ENCODE data around the gene GON7.
"Not testable (repeated sequence)": the region's sequence is repeated elsewhere in the genome, so short reads cannot be mapped to it uniquely, and the experiment has no call there.

GON7 gene

GRCh38 chr14:93160353-93160801 lies 46.5 kb downstream of the GON7 start:
- no peak overlapping the region for H3K4me2 ChIP-seq
- no peak overlapping the region for H3K4me3 ChIP-seq
- no peak overlapping the region for H3K27ac ChIP-seq
- H3K4me1 ChIP-seq, result peaks cover 2% of the 10 kb centered on the region; the same call in 1 of the 2 replicates
- H3K36me3 ChIP-seq, result no peaks in the 10 kb centered on the region
- no peak overlapping the region for H3K9ac ChIP-seq
- no peak for TF ChIP-seq Cebpa-rat (IDR thresholded peaks at IDR 0.05)
- H3K27me3 ChIP-seq, result no peaks in the 10 kb centered on the region
- no peaks in the 10 kb centered on the region for H3K9me3 ChIP-seq
- H4K20me1 ChIP-seq, result no peaks in the 10 kb centered on the region

- H3K4me1 ChIP-seq, H3K27ac ChIP-seq, H3K4me3 ChIP-seq, H4K20me1 ChIP-seq, H3K36me3 ChIP-seq, H3K4me2 ChIP-seq, H3K9me3 ChIP-seq, H3K27me3 ChIP-seq, H3K9ac ChIP-seq: not testable (repeated sequence)
These were observed 47.1 kb downstream of the GON7 start for GRCh38 chr14:93159625-93160352.

GRCh38 chr14:93158349-93158748 lies 48.5 kb downstream of the GON7 start:
- H4K20me1 ChIP-seq, result not testable (repeated sequence)

GRCh38 chr14:93156693-93157369 lies 50.0 kb downstream of the GON7 start:
- no peaks in the 10 kb centered on the region for H4K20me1 ChIP-seq
- H3K9ac ChIP-seq, result no peak overlapping the region
- no peak overlapping the region for H3K27ac ChIP-seq
- no peaks in the 10 kb centered on the region for H3K4me1 ChIP-seq
- H3K9me3 ChIP-seq, result no peaks in the 10 kb centered on the region
- H3K36me3 ChIP-seq, result no peaks in the 10 kb centered on the region
- H3K4me2 ChIP-seq, result no peak overlapping the region
- no peak for TF ChIP-seq Cebpa-rat (IDR thresholded peaks at IDR 0.05)
- no peak overlapping the region for H3K4me3 ChIP-seq
- H3K27me3 ChIP-seq, result no peaks in the 10 kb centered on the region

More at GRCh38 chr14:93158349-93158748, 48.5 kb downstream of the GON7 start:
- not testable (repeated sequence) for H3K27ac ChIP-seq, H3K27me3 ChIP-seq, H3K4me1 ChIP-seq, H3K4me3 ChIP-seq, H3K9me3 ChIP-seq, H3K9ac ChIP-seq, H3K36me3 ChIP-seq, H3K4me2 ChIP-seq

GRCh38 chr14:93155667-93156066 lies 51.2 kb downstream of the GON7 start:
- H3K27ac ChIP-seq, result no peak overlapping the region
- no peaks in the 10 kb centered on the region for H3K36me3 ChIP-seq
- no peak overlapping the region for H3K9ac ChIP-seq
- H3K4me3 ChIP-seq, result no peak overlapping the region
- H3K4me1 ChIP-seq, result no peaks in the 10 kb centered on the region
- H3K9me3 ChIP-seq, result no peaks in the 10 kb centered on the region
- no peaks in the 10 kb centered on the region for H3K27me3 ChIP-seq
- no peaks in the 10 kb centered on the region for H4K20me1 ChIP-seq
- TF ChIP-seq Cebpa-rat (IDR thresholded peaks at IDR 0.05), result no peak
- H3K4me2 ChIP-seq, result no peak overlapping the region

GRCh38 chr14:93153121-93153520 lies 53.7 kb downstream of the GON7 start:
- H3K4me3 ChIP-seq, result no peak overlapping the region
- H3K9ac ChIP-seq, result no peak overlapping the region
- no peaks in the 10 kb centered on the region for H4K20me1 ChIP-seq
- no peaks in the 10 kb centered on the region for H3K36me3 ChIP-seq
- no peak overlapping the region for H3K4me2 ChIP-seq
- H3K27ac ChIP-seq, result no peak overlapping the region
- no peaks in the 10 kb centered on the region for H3K27me3 ChIP-seq
- peaks cover 5% of the 10 kb centered on the region; the same call in 1 of the 2 replicates for H3K4me1 ChIP-seq
- no peaks in the 10 kb centered on the region for H3K9me3 ChIP-seq
- TF ChIP-seq Cebpa-rat (IDR thresholded peaks at IDR 0.05), result no peak
